Karpas-422 (cell line): Measurements from ENCODE around the gene KRTAP12-2. TPM values are rescaled to one million over a fixed set of nuclear protein-coding genes. Genes with fewer than 3 reads are reported as not detected.

ENCODE experiments used
- DNase-seq: peaks from one replicate; pipeline ENCODE4 v3.0.0-alpha.2; 2015
- H2AFZ ChIP-seq: fragments of 200-600 bp; sonication (generic); 2 replicates; pipeline ENCODE4 v1.6.1; 2014; ENCODE audit warnings: antibody characterized with exemption, low read length, mixed read lengths
- H3K27ac ChIP-seq: fragments of 200-600 bp; sonication (generic); 2 replicates; pipeline ENCODE4 v1.5.1; 2014; ENCODE audit warnings: mild to moderate bottlenecking, low read length, moderate library complexity
- H3K27me3 ChIP-seq: fragments of 200-600 bp; sonication (generic); 2 replicates; pipeline ENCODE4 v1.6.1; 2014; ENCODE audit warnings: low read length, mixed read lengths
- H3K36me3 ChIP-seq: fragments of 200-600 bp; sonication (generic); 2 replicates; pipeline ENCODE4 v1.6.1; 2014; ENCODE audit warnings: low read length, mixed read lengths; ENCODE audit not compliant: insufficient read depth
- H3K4me1 ChIP-seq: fragments of 200-600 bp; sonication (generic); 2 replicates; pipeline ENCODE4 v1.6.1; 2014; ENCODE audit warnings: mild to moderate bottlenecking, low read length, mixed read lengths
- H3K4me2 ChIP-seq: fragments of 200-600 bp; sonication (generic); 2 replicates; pipeline ENCODE4 v1.6.1; 2014; ENCODE audit warnings: low read length, low read depth, mild to moderate bottlenecking; ENCODE audit not compliant: poor library complexity, severe bottlenecking
- H3K4me3 ChIP-seq: fragments of 200-600 bp; sonication (generic); 2 replicates; pipeline ENCODE4 v1.5.1; 2014; ENCODE audit warnings: mild to moderate bottlenecking, antibody characterized with exemption, low read length, mixed read lengths
- H3K79me2 ChIP-seq: fragments of 200-600 bp; sonication (generic); 2 replicates; pipeline ENCODE4 v1.6.1; 2014; ENCODE audit warnings: mild to moderate bottlenecking, low read length, mixed read lengths
- H3K9ac ChIP-seq: fragments of 200-600 bp; sonication (generic); 2 replicates; pipeline ENCODE4 v1.6.0; 2014; ENCODE audit warnings: low read length
- H3K9me2 ChIP-seq: fragments of 200-600 bp; sonication (generic), shearing (Covaris generic); replicated peaks from 2 replicates; pipeline ENCODE4 v1.6.0; 2014; ENCODE audit warnings: mild to moderate bottlenecking, low read length, moderate library complexity; ENCODE audit not compliant: insufficient read depth
- H3K9me3 ChIP-seq: fragments of 300-700, 200-600 bp; sonication (generic); 2 replicates; pipeline ENCODE4 v1.6.1; 2014; ENCODE audit warnings: low read length, mixed read lengths
- H4K20me1 ChIP-seq: fragments of 200-600 bp; sonication (generic); 2 replicates; pipeline ENCODE4 v1.6.1; 2014; ENCODE audit warnings: mild to moderate bottlenecking, antibody characterized with exemption, low read length, low read depth; ENCODE audit not compliant: insufficient read depth
- total RNA-seq: library from RNA; depleted of rRNA; stranded (reverse); fragments of >200 nt; shearing (Covaris generic); gene quantifications from 2 replicates; pipeline ENCODE4 v1.2.3, GENCODE V29; 2014; ENCODE audit warnings: low replicate concordance

Gene KRTAP12-2
- total RNA-seq, 1 experiment from 2014 or later, result not detected

DNA sequence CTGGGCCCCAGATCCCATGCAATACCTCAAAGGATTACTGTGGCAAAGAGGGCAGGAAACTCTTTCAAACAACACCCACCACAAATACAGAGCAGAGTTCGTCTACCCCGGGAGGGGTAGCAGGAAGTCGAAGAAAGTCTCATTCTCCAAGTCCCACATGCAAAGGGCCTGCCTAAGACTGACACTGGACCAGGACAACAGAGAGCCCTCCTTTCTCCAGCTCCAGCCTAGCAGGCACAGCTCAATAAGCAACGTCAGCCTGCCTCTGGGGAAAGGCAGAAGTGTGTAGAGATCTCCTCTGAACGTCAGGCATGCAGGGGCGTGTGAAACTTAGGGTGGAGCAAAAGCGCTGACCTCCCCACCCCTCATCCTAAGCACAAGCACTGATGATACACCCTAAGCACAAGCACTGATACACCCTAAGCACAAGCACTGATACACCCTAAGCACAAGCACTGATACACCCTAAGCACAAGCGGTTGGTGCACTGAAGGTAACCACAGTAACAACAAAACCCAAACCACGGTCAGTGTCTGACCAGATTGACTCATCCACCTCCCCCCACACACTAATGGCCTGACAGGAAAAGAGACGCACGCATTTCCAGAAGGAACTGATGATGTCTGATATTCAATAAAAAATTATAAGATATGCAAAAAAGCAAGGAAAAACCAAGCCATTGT is 7.7 kb downstream of the KRTAP12-2 start:
- Histone ChIP-seq H3K9me3 (peaks cover 8% of the 10 kb centered on the region; the same call in 1 of the 2 replicates), H3K4me1 (no peaks in the 10 kb centered on the region), H4K20me1 (no peaks in the 10 kb centered on the region), H3K79me2 (no peaks in the 10 kb centered on the region), H2AFZ (no peak overlapping the region), H3K36me3 (no peaks in the 10 kb centered on the region), H3K27me3 (no peaks in the 10 kb centered on the region), H3K9ac (no peak overlapping the region), H3K4me2 (no peak overlapping the region), H3K9me2 (no peaks in the 10 kb centered on the region), H3K27ac (no peak overlapping the region), H3K4me3 (no peak overlapping the region)
- no peak for DNase-seq

DNA sequence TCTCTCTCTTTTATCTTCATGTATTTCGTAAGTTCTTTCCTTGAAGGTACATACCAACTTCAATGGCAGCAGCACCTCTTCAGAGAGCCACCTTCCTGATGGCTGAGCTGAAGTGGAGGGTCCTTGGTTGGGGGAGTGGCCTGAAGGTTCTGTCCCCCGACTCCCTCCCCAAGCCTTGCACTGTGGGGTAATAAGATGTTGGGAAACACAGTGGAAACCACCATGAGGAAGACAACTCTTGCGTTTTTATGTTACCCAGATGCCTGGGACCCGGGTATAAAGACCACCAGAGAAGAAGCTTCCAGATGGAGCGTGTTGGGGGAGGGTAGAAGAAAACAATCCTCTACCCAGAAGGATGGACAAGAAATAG is 8.2 kb downstream of the KRTAP12-2 start:
- Histone ChIP-seq H3K4me2 (no peak overlapping the region), H3K4me1 (no peaks in the 10 kb centered on the region), H4K20me1 (no peaks in the 10 kb centered on the region), H3K4me3 (no peak overlapping the region), H3K9me3 (0 out of 2 replicates have a peak, but pooled peaks cover 4% of the 10 kb centered on the region), H3K36me3 (no peaks in the 10 kb centered on the region), H3K9me2 (no peaks in the 10 kb centered on the region), H3K27me3 (no peaks in the 10 kb centered on the region), H3K9ac (no peak overlapping the region), H3K79me2 (no peaks in the 10 kb centered on the region), H3K27ac (no peak overlapping the region), H2AFZ (no peak overlapping the region)
- DNase-seq, result no peak

DNA sequence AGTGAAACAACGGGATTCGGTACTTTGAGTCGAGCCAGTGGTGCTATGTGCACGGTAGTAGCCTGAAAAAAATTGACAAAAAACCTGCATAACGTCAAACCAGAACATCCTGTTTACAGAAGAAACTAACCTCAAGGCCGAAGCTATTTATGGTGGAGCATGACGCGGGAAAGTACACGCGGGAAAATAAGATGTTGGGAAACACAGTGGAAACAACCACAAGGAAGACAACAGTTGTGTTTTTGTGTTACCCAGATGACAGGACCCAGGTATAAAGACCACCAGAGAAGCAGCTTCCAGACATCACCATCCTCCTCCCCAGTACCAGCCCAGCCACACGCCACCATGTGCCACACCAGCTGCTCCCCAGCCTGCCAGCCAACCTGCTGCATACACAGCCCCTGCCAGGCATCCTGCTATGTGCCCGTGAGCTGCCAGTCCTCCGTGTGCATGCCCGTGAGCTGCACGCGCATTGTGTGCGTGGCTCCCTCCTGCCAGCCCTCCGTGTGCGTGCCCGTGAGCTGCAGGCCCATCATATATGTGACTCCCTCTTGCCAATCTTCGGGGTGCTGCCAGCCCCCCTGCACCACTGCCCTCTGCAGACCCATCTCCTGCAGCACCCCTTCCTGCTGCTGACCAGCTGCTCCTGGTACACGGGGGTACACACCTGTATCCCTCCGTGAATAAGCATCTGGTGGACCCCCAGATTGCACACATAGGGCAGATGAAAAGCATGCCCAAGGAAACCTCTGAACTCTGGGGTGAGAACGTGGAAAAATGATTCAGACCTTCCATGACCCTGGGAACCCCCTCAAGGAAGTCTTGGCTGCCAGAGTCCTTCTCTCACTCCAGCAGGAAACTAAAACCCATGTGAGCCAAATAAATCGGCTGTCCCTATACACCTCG is 8.8 kb downstream of the KRTAP12-2 start, which contains the start of gene KRTAP12-3:
TSS of gene KRTAP12-3 (plus strand) at position 298 of the 906 bp plus-strand sequence. CDS start at position 346, 48 bp downstream.
- H3K4me3 ChIP-seq, result no peak within 1 kb of the TSS
- no peak for DNase-seq

DNA sequence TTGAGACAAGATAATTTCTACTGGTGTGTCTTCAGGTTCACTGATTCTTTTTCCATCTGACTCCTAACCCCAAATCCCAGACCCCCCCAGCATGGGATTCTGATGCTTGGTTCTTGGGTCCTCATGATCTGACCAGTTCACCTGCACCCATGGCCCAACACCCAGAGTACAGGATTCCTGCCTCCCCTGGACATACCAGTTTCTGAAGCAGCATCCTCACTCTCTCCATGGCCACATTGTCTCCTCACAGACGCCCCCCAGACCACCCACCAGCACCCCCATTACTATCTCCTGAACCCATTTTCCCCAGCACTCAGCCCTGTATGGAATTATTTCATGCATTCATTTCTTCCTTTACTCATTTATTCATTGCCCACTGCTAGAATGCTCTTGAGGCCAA is 9.9 kb downstream of the KRTAP12-2 start:
- no peak for DNase-seq
- H3K9me3 ChIP-seq, result no peaks in the 10 kb centered on the region
- no peak overlapping the region for H2AFZ ChIP-seq
- H3K27me3 ChIP-seq, result no peaks in the 10 kb centered on the region
- H3K9ac ChIP-seq, result no peak overlapping the region
- H3K4me1 ChIP-seq, result no peaks in the 10 kb centered on the region
- no peaks in the 10 kb centered on the region for H3K9me2 ChIP-seq
- no peak overlapping the region for H3K4me3 ChIP-seq
- no peak overlapping the region for H3K4me2 ChIP-seq
- no peak overlapping the region for H3K27ac ChIP-seq
- no peaks in the 10 kb centered on the region for H3K36me3 ChIP-seq
- no peaks in the 10 kb centered on the region for H4K20me1 ChIP-seq
- no peaks in the 10 kb centered on the region for H3K79me2 ChIP-seq

More for the DNA sequence above, 8.8 kb downstream of the KRTAP12-2 start, which contains the start of gene KRTAP12-3:
- H2AFZ ChIP-seq, result no peak within 1 kb of the TSS
- H3K27me3 ChIP-seq, result no peaks in the 10 kb centered on the region
- H3K79me2 ChIP-seq, result no peaks in the 10 kb centered on the region
- H3K9ac ChIP-seq, result no peak within 1 kb of the TSS
- H3K36me3 ChIP-seq, result no peaks in the 10 kb centered on the region
- H3K4me2 ChIP-seq, result no peak within 1 kb of the TSS
- no peaks in the 10 kb centered on the region for H3K9me2 ChIP-seq
- no peak within 1 kb of the TSS for H3K27ac ChIP-seq
- no peaks in the 10 kb centered on the region for H3K4me1 ChIP-seq
- H4K20me1 ChIP-seq, result no peaks in the 10 kb centered on the region
- H3K9me3 ChIP-seq, result no peaks in the 10 kb centered on the region

DNA sequence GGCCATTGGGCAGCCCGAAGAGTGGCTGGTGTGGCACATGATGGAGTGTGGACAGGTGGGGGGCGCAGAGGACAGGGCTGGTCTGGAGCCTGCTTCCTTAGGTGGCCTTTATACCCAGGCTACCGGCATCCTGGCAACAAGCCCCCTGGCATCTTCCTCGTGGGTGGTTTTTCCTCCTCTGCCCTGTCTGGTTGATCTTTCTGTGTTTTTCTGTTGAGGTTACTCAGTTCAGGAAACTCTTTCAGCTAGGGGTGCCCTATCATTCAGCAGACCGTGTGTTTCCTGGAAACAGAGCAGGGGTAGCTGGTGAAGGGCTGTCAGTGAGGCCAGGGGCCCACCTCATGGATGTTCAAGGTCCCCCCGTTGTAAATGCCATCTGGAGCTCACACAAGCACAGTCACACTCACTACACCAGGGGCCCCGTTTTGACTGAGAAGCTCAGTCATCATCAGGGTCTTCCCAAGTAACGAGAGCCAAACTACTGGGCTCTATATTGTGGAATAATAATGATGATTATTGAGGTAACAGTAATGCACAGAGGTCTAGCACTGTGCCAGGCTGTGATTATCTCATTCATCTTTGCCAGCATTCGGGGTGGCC is 12.1 kb downstream of the KRTAP12-2 start, which contains the start of gene KRTAP12-4:
TSS of gene KRTAP12-4 (minus strand) at position 84 of the 600 bp plus-strand sequence. CDS start at position 39, 45 bp downstream.
- H3K4me1 ChIP-seq, result no peaks in the 10 kb centered on the region
- H3K27ac ChIP-seq, result no peak within 1 kb of the TSS

DNA sequence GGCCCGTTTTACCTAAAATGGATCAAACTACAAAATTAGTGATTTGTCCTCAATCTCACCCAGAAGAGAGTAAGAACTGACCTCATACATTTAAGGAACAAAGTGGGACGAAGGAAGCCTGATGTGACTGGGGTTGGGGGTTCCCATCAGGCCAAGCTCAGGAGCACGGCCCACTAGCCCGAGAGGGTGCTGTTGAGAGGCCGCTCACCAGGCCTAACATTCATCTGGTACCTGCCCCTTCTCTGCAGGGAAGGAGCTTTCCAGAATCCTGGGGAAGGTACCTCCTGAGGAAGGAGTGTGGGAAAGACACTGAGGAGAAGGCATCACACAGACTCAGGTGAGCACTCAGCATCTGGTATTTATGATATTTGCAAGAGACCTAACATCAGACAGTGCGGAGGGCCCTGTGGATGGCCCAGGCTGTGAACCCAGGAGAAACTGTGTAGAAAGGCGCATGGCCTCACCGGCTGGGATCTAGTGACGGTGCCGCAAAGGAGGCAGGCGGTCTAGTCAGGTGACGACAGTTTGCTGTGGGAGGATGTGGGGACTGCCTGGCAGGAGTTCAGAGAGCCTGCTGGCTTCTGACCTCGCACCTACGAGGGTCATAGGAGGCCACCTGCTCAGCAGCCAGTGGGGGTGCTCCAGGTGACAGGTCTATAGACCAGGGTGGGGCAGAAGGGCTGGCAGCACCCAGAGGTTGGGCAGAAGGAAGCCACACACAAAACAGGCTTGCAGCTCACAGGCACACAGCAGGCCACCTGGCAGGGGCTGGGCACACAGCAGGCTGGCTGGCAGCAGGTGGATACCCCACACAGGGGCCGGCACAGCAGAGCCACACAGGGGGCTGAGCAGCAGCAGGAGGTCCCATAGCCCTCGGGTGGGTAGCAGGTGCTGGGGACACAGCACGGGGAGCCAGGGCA is 12.8 kb downstream of the KRTAP12-2 start:
- no peak overlapping the region for H3K27ac ChIP-seq
- no peak overlapping the region for H2AFZ ChIP-seq
- H3K9ac ChIP-seq, result no peak overlapping the region
- no peaks in the 10 kb centered on the region for H4K20me1 ChIP-seq
- no peak overlapping the region for H3K4me2 ChIP-seq
- H3K9me2 ChIP-seq, result no peaks in the 10 kb centered on the region
- no peak overlapping the region for H3K4me3 ChIP-seq
- H3K9me3 ChIP-seq, result no peaks in the 10 kb centered on the region
- H3K27me3 ChIP-seq, result no peaks in the 10 kb centered on the region
- no peaks in the 10 kb centered on the region for H3K79me2 ChIP-seq
- no peaks in the 10 kb centered on the region for H3K36me3 ChIP-seq
- no peak for DNase-seq
- no peaks in the 10 kb centered on the region for H3K4me1 ChIP-seq

More for the DNA sequence above, 12.1 kb downstream of the KRTAP12-2 start, which contains the start of gene KRTAP12-4:
- Histone ChIP-seq H3K79me2 (no peaks in the 10 kb centered on the region), H3K4me3 (no peak within 1 kb of the TSS), H3K9ac (no peak within 1 kb of the TSS), H3K36me3 (no peaks in the 10 kb centered on the region), H4K20me1 (no peaks in the 10 kb centered on the region), H3K9me2 (no peaks in the 10 kb centered on the region), H3K4me2 (no peak within 1 kb of the TSS), H2AFZ (no peak within 1 kb of the TSS), H3K9me3 (no peaks in the 10 kb centered on the region), H3K27me3 (no peaks in the 10 kb centered on the region)
- DNase-seq, result no peak

DNA sequence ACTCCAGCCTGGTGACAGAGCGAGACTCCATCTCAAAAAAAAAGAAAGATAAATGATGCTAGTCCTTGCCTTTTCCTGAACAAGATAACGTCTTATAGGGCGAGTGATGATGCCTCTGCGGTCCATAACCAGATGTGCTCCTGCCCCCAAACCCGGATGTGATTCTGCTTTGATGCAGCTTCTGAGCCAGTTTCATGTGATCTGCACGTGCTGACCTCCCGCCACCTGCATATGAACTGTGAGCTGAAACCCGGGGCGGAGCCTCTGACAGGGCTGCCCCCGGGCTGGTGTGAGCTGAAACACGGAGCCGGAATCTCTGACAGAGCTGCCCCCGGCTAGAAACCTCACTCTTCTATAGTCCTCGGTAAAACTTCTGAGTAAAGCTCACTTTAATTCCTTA is 13.6 kb downstream of the KRTAP12-2 start:
- Histone ChIP-seq H3K79me2 (no peaks in the 10 kb centered on the region), H3K9me2 (no peaks in the 10 kb centered on the region), H3K27ac (no peak overlapping the region), H3K36me3 (no peaks in the 10 kb centered on the region), H2AFZ (no peak overlapping the region), H3K4me3 (no peak overlapping the region), H3K27me3 (no peaks in the 10 kb centered on the region), H3K4me2 (no peak overlapping the region), H3K9me3 (no peaks in the 10 kb centered on the region), H3K9ac (no peak overlapping the region), H4K20me1 (no peaks in the 10 kb centered on the region), H3K4me1 (no peaks in the 10 kb centered on the region)
- DNase-seq, result no peak
